ENCODE measurements around the gene TRIP12.

- TF ChIP-seq CTCF (IDR thresholded peaks at IDR 0.05 in 8 of 11, conservative IDR thresholded peaks at IDR 0.05 in 3 of 11) (no peak), POLR2AphosphoS5 (IDR thresholded peaks at IDR 0.05) (no peak)
Measured at GRCh38 chr2:229922449-229923386, 909 bp upstream of the TRIP12 start, which contains the start of gene FBXO36.
